NOMO-1 treated with dmso at 0.1 percent for 144 hours (cell line): Measurements from ENCODE around the gene UBE2N.
"Not testable (repeated sequence)": the region's sequence is repeated elsewhere in the genome, so short reads cannot be mapped to it uniquely, and the experiment has no call there.

Experiments
- DNase-seq: peaks from one replicate; lab custom pipeline; 2025; ENCODE audit not compliant: unreplicated experiment; lab: John Stamatoyannopoulos, UW

Gene UBE2N

DNA sequence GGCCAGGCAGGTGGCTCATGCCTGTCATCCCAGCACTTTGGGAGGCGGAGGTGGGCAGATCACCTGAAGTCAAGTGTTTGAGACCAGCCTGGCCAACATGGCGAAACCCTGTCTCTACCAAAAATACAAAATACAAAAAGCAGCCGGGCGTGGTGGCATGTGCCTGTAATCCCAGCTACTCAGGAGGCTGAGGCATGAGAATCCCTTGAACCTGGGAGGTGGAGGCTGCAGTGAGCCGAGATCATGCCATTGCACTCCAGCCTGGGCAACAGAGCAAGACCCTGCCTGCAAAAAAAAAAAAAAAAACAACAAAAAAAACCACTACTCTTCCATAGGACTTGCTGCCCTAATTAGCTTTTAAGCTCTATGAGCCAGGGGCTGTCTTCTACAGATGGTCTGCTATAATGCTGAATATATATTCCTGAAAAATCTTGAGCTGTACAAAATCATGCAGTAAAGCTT, 59.7 kb downstream of the UBE2N start:
- DNase-seq: not testable (repeated sequence)

DNA sequence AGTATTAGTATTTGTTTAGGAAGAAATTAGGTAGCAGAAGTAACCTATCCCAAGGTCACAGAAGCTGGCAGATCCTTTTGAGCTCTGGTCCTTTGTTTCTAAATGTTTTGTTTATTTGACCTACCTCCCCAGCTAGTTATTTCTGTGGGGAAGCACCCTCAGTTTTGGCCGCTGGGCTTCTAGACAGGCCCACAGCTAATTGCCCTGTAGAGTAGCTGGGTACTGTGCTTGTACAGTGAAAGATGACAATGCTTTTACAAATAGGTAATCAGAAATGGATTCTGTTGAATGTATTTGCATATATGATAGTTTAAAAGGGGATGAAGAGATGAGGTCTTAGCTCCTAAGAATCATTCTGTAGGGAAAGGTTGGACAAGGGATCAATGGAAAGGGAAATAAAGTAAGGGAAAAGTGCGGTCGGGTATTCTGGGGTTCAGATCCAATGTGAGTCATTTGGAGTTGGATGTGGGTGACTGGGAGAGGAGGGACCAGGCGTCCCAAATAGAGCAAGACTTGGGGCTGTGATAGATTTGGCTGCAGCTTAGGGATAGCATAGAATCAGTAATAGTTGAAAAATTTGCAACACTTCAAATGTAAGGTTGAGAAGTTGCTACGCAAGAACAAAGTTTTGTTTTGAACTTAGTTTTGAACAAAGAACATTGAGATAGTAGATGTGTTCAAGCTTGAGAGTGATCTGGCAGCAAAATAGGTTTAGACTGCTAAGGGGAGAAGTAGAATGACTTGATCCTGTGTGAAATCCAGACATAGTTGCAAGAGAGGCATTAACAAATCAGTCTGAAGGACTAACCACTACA, 60.4 kb downstream of the UBE2N start:
- DNase-seq: no peak

DNA sequence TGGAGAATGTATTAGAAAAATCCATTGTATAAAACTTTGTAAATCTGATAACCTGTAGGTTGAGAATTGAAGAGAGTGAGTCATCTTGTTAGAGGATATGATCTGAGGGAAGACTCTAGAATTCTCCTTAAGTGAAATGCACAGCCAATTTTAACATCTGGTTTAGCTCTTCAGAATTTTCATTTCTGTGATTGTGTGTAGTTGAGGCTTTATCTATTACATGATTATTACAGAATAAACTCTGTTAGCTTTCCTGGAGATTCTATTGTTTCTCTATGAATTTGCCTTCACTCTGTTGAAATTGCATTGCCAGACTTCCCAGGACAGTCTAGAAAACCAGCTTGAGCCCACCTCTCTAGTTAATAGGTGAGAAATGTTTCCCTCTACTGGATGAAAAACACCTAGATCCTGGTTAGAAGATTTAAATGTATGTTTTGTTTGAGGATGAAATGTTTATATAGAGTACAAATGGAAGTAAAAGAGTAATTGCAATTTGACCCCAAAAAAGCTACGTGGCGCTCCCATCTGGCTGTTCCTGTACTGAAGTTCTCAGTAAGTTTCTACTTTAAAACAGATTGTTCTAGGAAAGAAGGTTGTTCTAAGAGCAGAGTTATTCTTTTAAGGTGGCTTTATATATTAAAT, 61.1 kb downstream of the UBE2N start:
- no peak for DNase-seq

DNA sequence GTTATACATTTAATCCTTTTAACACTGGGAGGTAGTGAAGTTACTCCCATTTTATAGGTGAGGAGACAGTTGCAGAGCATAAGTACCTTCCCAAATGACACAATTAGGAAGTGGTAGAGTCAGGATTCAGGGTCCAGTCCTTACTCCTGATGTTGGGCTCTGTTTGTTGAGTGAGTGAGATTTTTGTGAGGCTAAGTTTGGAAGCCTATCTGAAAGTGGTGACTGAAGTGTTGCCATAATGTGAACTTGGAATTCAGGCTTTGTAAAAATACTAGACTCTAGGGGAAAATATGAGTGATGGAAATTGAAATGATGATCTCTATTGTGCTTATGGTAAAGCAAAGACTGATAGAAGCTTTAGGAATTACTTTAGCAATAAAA, 61.8 kb downstream of the UBE2N start:
- no peak for DNase-seq

DNA sequence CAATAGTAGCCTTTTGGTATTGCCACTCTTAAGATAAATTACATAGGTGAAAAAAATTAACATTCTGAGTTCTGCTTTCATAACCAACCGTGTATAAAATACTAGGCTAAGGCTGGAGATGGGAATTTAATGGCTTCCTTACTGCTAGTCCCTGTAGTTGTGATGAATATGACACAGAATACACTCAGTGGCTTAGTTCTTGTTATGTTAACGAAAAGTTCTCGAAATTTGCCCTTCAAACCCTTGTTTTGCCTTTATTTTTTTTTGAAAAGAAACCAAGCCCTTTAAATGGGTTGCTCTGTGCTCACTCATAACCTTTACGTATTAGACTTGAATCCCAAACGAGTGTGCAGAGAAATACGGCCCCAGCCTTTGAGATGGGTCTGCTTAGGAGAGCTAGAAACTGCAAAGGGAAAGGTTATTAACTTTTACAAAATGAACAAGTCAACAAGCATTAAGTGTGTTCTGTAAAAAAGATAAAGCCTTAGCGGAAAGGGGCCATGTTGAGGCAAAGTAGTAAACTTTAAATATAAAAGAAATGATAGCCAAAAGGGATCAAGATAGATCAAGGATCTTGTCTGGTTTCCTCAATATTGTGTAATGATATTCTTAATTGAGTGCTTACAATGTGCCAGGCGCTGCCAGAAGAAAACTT, 62.3 kb downstream of the UBE2N start:
- no peak for DNase-seq

DNA sequence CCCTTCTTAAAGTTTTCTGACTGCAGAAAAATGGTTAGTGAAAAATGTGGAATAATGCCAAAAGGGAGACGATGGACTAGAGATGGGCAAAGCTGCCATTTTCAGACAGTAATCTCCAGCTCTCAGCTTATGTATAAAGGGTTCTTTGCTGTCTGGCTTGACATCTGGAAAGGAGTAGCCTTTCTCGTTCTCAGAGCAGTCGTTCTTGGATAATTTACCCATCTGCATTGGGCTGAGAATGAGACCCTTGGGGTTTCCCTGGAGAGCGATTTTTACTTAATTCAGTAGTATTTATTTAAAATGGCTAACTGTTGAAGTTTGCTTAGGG, 62.8 kb downstream of the UBE2N start:
- no peak for DNase-seq

DNA sequence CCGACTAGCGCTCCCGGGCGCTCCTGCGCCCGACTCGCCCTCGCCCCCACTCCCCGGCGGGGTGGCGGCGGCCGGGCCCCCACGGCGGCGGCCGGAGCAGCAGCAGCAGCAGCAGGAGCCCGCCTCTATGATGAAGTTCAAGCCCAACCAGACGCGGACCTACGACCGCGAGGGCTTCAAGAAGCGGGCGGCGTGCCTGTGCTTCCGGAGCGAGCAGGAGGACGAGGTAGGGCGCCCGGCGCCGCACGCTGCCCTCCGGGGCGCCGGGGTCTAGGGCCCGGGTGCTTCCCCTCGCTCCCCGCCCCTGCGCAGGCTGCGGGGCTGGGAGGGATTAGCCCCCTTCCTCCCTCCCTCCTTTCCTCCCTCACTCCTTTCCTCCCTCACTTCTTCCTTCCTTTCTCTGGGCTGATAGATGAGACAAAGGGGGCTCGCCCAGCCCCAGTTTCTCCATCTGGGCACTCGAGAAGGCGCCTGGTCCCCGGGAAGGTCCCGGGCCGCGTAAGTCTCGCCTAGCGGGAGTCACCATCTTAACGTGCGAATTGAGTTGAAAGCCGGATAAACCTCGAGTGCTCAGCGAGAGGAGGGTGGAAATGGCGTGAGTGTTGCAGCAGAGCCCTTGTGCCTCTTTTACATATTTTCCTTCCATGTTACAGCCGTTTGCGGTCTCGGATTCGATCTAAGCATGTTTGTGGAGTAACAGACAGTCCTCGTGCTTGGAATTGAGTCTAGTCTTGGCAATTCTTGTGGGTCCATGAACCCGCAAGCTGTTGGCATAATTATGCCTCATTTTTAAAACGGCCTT, 63.4 kb downstream of the UBE2N start:
- peak; percentile 59 for DNase-seq

DNA sequence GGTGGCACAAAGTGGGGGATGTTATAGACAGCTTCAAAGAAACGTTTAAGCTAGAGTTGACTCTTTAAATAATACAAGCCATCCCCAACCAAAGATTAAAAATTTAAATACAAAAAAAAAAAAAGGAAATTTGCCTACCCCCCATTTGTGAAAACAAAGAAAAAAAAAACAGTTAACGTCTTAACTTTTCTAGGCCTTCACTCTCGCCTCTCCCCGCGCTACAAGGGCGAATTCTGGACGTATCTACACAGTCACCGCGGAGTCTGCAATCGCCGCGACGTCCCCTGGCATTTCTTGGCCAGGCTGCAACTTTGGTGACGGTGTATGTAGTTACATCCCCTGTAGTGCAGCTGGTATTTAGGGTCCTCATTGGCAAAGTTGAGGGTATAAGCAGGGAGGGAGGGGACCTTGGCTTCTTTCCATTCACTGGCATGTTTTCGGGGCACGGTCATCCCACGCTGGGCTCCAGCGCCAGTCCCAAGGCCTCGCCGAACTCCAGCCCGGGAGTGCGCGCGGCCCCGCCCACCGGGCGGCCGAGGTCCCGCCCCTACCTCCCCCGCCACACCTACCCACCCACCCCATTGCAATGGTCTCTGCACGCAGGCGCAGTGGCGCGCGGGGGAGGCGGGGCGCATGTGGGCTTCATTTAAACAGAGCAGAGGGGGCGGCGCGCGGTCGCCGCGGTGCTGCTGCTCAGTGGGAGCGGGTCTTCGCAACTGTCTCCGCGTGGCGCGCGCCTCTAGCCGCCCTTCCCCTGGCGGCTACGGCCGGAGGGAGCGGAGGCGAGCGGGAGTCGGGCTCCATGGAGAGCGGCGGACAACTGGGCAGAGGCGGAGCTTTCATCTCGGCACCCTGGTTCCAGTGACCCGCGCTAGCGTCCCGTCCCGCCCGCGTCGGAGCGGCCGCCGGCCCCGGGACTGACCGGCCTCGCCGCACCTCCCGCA, 64.2 kb downstream of the UBE2N start, which contains the start of gene NUDT4:
Gene NUDT4, plus strand, starts transcription at position 674 of the 944 bp plus-strand sequence. CDS start 398 bp downstream, outside the sequence.
- DNase-seq: peak; percentile 78

DNA sequence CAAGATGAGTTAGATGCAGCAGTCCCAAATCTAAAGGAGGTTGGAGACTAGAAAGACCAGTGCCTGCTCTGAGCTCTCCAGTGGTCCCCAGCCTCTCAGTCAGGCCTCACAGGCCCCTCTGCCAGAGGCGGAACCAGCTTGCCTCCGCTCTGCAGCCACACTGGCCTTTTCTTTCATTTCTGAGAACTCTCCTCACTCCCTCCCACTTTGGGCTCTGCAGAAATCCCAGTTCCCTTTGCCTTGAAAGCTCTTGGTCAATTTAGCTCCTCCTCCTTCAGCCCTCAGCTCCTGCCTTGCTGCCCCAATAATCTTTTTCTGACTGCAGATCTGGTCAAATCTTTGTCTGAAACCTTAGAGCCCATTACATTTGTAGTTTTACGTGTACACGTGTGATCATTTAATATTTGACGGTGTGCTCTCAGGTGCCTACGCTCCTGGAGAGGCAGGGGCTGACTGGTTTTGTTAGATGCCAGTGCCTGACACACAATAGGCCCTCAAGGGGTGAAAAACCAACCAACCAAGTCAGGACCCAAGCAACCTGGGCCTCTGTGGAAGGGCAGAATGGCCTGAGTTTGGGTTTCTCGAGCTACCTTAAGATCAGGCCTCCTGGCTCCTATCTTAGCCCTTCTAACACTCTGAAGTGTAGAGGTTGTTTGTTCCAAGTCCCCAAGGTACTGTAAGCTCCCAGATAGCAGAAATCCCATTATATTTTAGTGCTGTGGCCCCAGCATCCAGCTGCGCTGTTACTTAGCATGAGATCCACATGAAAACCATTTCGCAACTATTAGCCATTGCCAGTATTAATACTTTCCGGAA, 65.1 kb downstream of the UBE2N start:
- peak; percentile 64 for DNase-seq

DNA sequence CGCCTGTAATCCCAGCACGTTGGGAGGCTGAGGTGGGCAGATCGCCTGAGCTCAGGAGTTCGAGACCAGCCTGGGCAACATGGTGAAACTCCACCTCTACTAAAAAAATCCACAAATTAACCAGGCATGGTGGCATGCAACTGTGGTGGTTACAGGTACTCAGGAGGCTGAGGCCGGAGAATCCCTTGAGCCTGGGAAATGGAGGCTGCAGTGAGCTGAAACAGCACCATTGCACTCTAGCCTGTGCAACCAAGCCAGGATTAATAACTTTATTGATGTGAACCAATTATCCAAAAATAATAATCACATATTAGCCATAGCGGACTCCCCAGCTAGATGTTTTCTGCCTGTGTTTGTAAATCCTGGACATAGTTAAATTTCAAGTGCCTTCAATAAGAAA, 65.8 kb downstream of the UBE2N start:
- DNase-seq: no peak

DNA sequence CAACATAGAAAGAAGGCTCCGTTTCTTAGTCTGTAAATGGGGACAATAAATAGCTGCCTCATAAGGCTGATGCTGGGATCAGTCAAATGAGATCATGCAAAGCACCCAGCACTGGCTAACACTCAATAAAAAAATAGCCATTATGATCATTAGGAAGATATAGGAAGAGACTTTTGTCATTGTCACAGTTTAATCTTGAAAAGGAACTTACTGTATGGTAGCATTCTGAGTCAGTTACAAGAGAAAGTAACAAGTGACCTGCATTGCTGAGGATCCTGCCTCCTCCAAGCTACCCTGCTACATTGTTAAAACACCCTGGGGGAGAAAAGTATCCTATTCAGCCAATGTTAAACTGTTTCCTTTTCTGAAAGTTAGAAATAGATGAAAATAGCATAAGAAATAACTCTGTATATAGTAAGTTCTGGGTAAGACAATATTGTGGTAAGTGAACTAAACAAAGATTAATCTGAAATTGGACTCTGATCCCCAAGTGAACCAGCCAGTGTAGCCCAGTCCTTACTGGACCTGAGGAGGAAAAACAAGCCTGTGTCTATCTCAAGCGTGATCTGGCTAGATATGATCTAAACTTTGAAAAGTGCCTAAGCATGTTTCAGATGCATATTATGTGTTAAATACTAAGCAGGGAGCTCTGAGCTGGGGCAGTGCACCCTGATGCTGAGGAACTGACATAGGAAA, 67.6 kb downstream of the UBE2N start:
- DNase-seq: no peak

DNA sequence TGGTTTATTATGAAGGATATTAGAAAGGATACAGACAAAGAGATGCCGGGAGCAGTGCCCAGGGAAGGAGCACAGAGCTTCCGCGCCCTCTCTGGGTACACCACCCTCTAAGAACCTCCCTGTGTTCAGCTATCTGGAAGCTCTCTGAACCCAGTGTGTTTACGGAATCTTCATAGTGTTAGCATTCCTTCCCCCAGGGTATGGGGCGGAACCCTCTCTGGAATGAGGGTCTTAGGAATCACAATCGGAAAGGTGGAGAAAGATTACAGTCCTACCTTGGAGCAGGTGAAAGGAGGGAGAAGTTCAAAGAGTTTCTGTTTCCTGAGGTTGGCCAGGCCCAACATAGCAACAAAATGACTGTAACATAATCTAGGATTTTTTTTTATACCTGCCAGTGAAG, 70.8 kb downstream of the UBE2N start:
- no peak for DNase-seq

DNA sequence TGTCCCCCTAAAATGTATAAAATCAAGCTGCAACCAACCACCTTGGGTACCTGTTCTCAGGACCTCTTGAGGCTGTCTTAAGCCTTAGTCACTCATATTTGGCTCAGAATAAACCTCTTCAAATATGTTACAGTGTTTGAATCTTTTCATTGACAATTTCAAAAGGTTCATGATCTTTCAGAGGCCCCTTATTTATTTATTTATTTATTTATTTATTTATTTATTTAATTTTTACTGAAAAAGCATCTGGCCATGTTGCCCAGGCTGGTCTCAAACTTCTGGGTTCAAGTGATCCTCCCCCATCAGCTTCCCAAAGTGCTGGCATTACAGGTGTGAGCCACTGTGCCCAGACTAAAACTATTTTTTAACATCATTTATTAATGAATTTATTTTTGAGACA, 72.2 kb downstream of the UBE2N start:
- no peak for DNase-seq

DNA sequence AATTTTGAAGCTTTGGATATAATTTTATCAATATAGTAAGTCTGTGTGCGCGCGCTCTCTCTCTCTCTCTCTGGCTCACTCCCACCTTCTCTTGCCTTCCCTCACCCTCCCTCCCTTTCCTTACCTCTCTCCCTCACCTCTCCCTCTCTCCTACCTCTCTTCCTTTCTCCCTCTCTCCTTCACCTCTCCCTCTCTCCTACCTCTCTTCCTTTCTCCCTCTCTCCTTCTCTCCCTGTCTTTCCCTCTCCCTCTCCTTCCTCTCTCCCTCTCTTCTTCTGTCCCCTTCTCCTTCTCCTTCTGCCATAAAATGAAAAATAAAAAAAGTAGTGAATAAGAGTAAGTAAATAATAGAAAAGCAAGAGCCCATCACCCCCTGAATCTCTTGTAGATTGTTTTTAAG, 73.0 kb downstream of the UBE2N start:
- no peak for DNase-seq

DNA sequence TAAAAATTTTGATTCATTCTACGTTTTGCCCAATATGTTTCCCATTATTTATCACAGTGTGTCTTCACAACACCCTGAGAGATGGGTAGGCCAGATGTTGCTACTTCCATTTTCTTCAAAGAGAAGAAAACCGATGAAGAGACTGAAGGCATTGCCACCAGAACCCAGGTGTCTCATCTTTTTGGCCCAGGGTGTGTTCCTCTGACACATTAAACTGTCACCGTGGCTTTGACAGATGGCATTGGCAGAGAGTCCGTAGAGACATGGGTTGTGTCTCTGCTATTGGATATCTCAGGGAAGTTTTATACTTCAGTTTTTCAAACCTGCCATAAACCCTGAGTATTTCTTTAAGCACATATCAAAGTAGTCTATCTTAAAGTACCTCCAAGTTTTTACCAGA, 75.3 kb downstream of the UBE2N start:
- DNase-seq: no peak

DNA sequence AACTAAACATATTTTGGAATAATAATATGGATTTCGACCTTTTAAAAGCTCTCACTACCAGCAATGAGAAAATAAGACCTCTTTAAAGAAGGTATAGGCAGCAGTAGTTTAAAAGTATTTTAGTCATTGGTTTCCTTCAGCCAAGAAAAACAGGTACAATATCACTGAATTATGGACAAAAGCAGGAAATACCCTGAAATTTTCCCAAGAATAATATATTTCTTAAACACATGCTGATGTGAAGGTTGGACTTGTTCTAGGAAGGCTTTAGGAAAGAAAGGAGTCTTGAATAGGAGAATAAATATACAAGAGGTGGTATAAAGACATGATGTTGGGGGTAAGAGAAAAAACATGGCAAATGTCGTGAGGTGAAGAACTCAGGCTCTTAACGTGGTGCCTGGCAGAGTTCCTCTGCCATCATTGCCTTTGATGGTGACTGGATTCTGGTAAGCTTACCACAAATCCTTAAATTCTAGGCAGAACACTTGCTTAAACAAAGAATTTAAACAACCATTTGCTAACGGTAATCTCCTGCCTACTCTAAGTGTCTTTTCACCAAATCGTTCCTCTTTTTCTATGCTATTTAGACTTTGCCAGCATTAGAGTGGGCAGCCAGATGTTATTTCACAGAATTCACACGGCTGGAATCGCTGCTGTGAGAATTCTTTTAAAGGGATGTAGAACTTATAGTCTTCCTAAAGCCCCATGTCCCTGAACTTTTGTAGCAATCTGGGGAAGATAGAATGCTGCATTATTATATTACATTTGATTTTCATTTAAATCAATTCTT, 75.9 kb downstream of the UBE2N start:
- DNase-seq: no peak

DNA sequence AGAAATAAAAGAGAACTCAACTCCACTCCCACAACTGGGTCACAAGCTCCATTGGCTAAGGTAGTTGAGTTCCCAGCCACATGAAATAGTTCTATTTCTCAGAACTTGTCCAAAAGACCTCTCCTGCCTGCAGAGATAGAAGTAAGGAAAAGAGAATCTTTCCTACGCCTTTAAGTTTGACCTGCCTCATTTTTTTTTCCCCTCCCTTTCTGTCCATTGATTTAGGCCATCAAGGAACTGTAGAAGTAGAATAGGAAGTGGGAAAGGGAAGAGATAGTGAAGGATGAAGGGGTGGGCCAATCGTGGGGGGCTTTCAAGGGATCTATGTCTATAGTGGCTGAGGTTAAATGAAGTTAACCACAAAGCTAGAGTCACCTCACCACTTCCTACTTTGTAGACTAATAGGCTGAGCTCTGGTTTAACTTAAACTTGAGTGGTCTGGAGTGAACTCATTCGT, 77.9 kb downstream of the UBE2N start:
- DNase-seq: peak; percentile 38
